Activated CD4-positive, alpha-beta T cell treated with anti-CD3 and anti-CD28 coated beads, Interleukin-2, amount 50 U/mL, for 24 hours (primary cell): Measurements from ENCODE around the gene MTUS2.

Experiments used
- DNase-seq, 2 donors: peaks; one replicate each; pipeline ENCODE4 v3.0.0-alpha.2; 2020; ENCODE audit warnings: low read depth in 1 of 2, low spot score in 1 of 2

The MTUS2 gene

DNA sequence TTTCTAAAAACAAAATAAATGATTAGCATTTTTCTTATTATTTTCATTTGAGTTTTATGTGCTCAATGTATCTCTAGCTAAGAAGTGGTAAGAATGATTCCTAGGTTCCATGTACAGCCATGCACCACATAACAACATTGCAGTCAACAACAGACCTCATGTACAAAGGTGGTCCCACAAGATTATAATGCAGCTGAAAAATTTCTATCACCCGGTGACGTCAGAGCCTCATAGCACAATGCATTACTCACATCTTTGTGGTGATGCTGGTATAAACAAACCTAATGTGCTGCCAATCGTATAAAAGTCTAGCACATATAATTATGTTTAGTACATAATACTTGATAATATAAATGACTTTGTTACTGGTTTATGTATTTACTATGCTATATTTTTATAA, 654.9 kb downstream of the MTUS2 start:
- DNase-seq, result no peak

GRCh38 chr13:29476046-29476445, 655.9 kb downstream of the MTUS2 start:
- DNase-seq, result no peak

DNA sequence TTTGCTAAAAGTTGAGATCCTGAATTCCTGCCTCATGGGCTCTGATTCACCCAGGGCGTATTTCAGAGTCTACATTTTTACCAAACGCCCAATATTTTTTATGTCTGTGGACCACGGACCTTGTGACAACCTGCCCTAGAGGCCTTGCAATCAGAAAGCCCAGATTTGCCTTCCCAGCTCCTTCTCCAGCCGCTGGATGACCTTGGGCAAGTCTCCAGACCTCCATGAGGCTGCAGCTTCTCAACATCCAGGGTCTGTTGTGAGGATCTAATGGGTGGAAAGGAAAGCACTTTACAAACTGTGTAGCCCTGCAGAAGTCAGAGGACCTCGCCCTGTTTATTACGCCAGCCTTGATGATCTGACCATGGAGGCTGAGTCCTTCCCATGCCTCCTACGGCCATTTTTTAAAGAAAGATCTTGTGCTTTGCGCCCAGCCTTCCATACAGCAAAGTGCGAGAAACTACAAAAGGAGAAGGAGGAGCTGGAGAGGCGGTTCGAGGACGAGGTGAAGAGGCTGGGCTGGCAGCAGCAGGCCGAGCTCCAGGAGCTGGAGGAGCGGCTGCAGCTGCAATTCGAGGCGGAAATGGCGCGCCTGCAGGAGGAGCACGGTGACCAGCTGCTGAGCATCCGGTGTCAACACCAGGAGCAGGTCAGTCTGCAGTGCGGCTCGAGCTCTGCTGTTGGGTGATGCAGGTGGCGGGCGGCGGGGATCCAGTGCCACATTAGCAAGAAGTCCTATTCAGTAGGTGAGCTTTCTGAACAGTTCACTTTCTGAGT, 659.8 kb downstream of the MTUS2 start:
- no peak for DNase-seq

DNA sequence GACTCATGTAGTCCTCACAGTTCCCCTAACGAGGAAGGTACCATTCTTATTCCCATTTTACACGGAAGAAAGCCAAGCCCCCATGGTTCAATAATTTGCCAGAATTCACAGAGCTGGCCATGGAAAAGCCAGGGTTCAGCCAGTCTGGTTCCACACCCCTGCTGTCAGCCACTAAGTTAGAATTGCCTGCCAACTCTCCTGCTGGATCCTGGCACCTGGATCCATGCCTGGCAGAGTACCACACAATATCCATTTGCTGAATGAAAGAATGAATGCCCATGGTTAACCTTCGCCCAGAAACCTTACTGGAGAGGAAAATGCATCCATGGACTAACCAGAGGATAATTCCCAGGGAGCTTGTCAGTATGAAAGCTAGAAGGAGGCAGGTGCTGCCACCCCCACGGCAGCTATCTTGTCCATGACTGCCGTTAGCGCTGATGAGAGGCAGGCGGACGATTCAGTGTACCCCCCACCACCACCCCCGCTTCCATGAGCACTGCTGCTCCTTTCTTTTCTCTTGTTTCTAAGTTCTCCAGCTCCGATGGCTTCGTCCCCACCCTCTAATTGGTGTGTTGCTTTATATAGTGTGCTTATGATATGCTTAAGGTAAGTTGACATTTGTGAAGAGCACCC, 660.9 kb downstream of the MTUS2 start:
- no peak for DNase-seq

DNA sequence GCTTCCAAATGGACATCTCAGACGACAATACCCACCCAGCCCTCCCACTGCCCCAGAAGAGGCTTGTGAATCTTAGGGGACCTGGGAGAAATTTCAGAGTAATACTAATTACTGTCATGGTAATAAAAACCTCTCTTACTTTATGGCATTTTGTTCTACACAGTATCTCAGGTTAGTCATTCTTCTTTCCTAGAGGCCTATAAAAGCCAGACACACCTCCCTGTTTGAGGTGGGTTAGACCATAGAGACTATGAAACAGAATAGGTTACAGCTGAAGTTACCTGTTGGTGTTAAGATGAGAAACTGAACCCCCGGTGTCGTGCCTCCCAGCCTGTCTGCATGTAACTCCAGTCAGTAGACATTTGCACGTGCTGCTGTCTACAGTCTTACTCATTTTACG, 661.5 kb downstream of the MTUS2 start:
- no peak for DNase-seq

- DNase-seq, result no peak
Observed at GRCh38 chr13:29482504-29482903, 662.4 kb downstream of the MTUS2 start.

DNA sequence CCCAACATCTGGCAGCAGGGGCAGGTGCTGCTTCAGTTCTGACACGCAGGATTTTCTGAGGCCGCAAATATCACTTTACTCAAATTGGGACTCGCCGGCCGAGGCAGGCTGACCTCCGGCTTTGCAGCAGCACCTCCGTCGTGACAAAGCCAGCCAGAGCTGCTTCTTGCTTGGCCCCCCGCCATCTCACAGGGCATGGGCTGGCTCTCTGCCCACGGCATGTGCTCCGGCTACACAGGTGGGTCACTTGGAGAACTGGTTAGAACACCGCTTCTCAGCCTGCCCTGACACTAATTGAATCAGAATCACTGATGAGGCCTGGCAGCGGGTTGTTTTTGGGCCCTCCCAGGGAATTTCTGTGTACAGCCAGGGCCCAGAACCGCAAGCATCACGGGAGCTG, 663.1 kb downstream of the MTUS2 start:
- no peak for DNase-seq

- DNase-seq, result no peak
Observed at GRCh38 chr13:29483623-29484022, 663.5 kb downstream of the MTUS2 start.

DNA sequence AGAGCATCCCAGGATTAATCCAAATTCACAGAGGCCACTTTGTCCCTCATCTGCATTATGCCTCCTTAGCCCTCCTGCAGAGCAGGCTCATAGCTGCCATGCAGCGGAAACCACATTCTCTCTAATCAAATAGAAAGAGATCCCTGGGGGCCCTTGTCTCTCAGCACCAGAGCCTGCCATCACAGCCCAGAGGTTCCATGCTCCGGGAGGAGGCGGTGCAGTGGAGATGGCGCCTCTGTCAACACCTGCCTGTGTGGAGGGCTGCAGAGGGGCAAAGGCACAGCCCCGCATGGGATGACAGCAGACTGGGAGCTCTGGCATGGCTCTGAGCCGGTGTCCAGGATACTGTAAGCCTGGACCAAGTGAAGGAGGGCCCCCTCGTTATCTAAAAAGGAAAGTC, 664.1 kb downstream of the MTUS2 start:
- no peak for DNase-seq

DNA sequence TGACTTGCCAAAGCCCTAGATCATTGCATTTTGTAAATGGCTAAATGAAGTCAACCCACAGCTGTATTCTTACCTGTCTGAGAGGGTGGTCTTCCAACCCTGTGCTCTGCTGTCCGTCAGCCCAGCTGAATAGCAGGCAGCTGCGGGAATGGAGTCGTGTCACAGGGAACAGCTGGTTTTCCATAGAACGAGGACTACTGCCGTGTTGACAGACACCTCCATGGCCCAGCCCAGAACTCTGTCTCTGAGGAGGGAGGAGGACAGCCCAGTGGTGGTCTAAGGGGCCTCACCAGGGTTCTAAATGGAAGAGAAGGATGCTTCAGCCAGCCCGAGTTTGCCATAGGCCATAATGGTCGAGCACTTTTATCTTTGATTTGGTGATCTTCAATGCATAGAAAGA, 664.7 kb downstream of the MTUS2 start:
- DNase-seq, result no peak

DNA sequence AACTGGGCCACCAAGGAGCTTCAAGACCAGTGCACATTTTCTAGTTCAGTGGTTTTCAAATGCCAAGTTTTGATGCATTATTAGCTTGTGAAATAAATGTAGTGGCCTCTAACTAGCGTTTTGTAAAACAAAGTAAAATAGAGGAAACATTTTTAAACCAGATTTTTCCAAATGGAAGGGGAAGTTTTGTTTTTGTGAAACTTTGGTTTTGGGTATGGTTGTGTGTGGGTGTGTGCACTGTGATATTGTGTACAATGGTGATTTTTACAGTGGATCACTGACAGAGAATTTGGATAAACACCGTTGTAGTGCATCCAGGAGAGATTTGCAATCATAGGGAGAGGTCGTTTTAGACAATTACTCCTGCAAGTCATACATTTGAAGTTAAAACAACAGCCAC, 666.4 kb downstream of the MTUS2 start:
- DNase-seq, result no peak

GRCh38 chr13:29487466-29488454, 667.6 kb downstream of the MTUS2 start:
- no peak for DNase-seq

- DNase-seq, result no peak
Observed at GRCh38 chr13:29489650-29490560, 669.8 kb downstream of the MTUS2 start.

DNA sequence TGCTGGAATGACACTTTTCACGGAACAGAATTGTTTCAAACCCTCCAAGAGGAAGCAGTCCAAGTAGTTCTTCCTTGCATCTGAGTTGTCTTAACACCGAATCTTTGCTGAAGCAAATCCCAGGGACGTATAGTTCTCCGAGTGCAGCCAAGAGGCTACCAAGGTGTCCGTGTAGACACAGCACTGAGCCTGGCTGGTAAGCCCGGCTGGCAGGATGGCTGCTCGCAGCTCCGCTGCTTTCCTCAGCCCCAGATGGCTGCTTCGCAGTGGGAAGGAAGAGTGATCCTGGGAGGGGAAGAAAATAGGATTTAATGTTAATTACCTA, 670.4 kb downstream of the MTUS2 start:
- DNase-seq, result no peak

- no peak for DNase-seq
Observed at GRCh38 chr13:29491248-29491647, 671.1 kb downstream of the MTUS2 start.

DNA sequence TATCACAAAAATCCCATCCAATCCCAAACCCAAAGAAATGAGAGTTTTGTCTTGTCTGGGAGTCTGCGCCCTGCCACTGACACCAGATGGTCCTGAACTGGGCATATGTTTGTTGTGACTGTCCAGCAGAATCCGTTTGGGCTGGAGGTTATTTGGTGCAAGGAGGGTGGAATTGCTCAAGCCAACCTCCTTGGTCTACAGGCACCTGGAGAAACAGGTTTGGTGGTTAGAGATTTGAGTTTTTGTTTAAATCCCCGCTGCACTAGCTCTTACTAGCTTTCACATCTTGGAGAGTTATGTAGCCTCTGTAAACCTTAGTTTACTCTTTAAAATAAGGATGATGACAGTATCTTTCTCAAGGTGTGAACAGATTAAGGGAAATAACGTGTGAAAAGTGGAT, 673.7 kb downstream of the MTUS2 start:
- DNase-seq, result no peak

DNA sequence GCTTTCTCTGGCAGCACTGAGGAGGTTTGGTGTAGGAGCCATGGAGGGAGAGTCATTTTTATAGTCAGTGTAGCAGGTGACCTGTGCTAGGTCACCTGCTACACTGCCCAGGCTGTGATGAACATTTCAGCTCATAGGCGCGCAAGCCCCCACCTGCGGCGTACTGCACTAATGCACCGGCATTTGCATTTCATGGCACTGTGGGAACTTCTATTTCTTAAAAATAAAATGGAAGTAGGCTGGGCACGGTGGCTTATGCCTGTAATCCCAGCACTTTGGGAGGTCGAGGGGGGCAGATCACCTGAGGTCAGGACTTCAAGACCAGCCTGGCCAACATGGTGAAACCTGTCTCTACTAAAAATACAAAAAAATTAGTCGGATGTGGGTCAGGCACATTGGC, 674.4 kb downstream of the MTUS2 start:
- DNase-seq, result no peak

DNA sequence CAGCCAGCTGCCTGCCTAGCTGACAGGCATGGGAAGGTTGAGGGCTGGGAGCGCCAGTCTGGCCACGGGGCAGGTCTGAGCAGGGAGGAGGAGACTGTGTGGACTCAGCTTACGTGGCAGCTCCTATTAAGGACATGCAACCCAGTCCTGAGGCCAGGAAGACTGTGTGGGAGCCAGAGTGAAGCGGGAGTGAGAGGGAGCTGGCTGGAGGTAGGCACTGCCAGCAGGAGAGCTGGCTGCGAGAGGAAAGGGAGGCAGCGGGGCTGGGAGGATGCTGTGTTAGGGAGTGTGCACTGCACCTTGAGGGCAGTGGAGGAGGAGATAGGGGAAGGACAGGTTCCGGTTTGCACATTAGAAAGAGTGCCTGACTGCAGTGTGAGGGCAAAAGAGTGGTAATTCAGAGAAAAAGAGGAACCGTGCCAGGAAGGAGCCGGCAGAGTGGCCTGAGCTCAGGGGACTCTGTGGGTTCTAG, 676.1 kb downstream of the MTUS2 start:
- DNase-seq, result no peak

GRCh38 chr13:29497137-29497654, 677.1 kb downstream of the MTUS2 start:
- DNase-seq, result no peak

GRCh38 chr13:29498426-29499040, 678.4 kb downstream of the MTUS2 start:
- no peak for DNase-seq
